ENCODE data around the gene HES4.
"Not testable (repeated sequence)": the region's sequence is repeated elsewhere in the genome, so short reads cannot be mapped to it uniquely, and the experiment has no call there.

HES4 gene

DNA sequence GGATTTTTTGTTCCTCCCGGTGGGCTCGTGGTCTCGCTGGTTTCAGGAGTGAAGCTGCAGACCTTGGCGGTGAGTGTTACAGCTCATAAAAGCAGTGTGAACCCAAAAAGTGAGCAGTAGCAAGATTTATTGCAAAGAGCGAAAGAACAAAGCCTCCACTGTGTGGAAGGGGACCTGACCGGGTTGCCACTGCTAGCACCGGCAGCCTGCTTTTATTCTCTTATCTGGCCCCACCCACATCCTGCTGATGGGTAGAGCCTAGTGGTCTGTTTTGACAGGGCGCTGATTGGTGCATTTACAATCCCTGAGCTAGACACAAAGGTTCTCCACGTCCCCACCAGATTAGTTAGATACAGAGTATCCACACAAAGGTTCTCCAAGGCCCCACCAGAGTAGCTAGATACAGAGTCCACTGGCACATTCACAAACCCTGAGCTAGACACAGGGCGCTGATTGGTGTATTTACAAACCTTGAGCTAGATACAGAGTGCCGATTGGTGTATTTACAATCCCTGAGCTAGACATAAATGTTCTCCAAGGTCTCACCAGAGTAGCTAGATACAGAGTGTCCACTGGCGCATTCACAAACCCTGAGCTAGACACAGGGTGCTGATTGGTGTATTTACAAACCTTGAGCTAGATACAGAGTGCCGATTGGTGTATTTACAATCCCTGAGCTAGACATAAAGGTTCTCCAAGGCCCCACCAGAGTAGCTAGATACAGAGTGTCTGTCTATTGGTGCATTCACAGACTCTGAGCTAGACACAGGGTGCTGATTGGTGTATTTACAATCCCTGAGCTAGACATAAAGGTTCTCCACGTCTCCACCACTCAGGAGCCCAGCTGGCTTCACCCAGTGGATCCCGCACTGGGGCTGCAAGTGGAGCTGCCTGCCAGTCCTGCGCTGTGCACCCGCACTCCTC is 17.8 kb upstream of the HES4 start:
- not testable (repeated sequence) for DNase-seq

GRCh38 chr1:1014799-1015681 is 15.1 kb upstream of the HES4 start:
- no peak for DNase-seq

DNA sequence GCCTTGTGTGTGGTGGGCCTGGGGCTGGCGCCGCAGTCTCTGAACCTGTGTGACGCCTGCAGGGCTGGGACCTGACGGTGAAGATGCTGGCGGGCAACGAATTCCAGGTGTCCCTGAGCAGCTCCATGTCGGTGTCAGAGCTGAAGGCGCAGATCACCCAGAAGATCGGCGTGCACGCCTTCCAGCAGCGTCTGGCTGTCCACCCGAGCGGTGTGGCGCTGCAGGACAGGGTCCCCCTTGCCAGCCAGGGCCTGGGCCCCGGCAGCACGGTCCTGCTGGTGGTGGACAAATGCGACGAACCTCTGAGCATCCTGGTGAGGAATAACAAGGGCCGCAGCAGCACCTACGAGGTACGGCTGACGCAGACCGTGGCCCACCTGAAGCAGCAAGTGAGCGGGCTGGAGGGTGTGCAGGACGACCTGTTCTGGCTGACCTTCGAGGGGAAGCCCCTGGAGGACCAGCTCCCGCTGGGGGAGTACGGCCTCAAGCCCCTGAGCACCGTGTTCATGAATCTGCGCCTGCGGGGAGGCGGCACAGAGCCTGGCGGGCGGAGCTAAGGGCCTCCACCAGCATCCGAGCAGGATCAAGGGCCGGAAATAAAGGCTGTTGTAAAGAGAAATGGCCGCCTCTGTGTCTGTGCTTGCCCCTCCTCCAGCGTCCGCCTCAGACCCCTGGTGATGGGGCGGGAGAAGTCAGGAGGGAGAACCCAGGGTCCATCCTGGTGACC is 14.2 kb upstream of the HES4 start:
- DNase-seq: no peak

- peak; percentile 88 for DNase-seq
Measured at GRCh38 chr1:1013105-1013921, 13.4 kb upstream of the HES4 start, which contains the start of gene ISG15. Gene ISG15 (plus strand): TSS chr1:1013497. CDS start chr1:1013574, 77 bp downstream.

GRCh38 chr1:1012736-1013104 is 12.8 kb upstream of the HES4 start:
- DNase-seq: not testable (repeated sequence)

- DNase-seq: no peak
Measured at GRCh38 chr1:1011396-1011949, 11.6 kb upstream of the HES4 start.

DNA sequence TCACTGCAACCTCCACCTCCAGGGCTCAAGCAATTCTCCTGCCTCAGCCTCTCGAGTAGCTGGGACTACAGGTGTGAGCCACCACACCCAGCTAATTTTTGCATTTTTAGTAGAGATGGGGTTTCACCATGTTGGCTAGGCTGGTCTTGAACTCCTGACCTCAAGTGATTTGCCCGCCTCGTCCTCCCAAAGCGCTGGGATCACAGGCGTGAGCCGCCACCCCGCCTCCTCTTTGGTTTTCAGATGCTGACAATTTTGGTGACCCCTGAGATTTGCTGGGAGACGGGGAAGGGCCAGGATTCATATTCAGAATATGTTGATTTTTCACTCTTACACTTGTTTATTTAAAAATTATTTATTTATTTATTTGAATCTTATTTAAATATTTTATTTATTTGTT is 10.2 kb upstream of the HES4 start:
- not testable (repeated sequence) for DNase-seq

- no peak for DNase-seq
Measured at GRCh38 chr1:1006305-1007159, 6.6 kb upstream of the HES4 start.

GRCh38 chr1:1005774-1006304 is 5.9 kb upstream of the HES4 start:
- no peak for DNase-seq

GRCh38 chr1:1004780-1005697 is 5.1 kb upstream of the HES4 start:
- DNase-seq: no peak

- DNase-seq: no peak
Measured at GRCh38 chr1:1004420-1004779, 4.5 kb upstream of the HES4 start.

GRCh38 chr1:1003618-1004419 is 3.9 kb upstream of the HES4 start:
- DNase-seq: no peak

- no peak for DNase-seq
Measured at GRCh38 chr1:1001057-1001783, 1.3 kb upstream of the HES4 start.

DNA sequence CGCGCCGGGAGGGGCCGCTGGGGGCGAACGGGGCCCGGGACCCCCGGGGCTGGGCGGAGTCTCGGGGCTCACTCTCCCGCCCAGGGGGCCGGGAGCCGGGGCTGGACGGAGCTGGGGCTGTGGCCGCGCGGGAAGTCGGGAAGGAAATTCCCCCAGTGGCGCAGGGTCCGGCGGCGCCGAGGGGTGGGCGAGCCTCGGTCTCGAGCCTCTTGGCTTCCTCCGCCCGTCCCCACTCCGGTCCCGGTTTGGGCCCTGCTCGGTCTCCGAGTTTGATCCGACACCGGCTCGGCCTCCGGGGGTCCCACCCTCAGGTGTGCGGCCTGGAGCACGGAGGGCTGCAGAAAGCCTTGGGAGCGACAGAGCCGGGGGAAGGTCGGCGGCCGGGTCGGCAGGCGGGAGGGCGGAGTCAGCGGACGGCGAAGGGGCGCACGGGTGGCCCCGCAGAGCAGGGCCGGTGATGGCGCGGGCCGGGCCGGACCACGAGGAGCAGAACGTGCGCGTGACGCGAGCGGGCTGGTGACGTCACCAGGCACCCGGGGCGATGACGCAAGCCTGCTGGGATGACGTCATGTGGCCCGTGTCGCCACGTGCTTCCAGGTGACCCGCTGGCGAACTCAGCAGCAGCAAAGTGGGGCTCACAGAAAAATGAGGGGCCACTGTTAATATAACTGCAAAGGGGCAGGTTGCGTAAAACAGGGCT is 610 bp upstream of the HES4 start:
- peak; percentile 84 for DNase-seq

DNA sequence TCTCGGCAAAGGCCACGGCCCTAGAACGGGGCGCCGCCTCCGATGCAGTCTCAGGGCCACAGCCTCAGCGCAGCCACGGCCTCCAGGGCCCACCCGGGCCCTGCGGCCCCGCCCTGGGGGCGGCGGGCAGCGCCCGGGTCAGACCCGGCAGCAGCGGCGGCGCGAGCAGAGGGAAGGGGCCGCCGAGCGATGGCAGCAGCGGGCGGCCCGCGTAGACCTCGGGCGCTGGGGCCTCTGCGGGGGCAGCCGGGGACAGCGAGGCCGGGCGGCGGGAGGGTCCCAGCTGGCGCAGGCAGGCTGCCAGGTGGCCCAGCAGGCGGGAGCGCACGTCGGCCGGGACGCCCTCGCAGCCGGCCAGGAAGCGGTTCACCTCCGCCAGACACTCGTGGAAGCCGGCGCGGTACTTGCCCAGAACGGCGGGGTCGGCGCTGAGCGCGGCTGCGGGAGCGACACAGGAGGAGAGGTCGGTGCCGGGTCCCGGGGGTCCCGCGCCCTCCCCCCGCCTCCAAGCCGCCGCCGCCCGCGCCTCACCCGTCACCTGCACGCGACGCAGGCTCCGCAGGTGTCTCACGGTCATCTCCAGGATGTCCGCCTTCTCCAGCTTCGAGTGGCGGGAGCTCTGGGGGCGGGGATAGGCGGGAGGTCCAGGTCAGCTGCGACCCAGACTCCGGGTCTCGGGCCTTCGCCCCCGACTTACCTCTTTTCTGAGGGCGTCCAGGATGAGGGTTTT is 737 bp downstream of the HES4 start:
- DNase-seq: no peak

DNA sequence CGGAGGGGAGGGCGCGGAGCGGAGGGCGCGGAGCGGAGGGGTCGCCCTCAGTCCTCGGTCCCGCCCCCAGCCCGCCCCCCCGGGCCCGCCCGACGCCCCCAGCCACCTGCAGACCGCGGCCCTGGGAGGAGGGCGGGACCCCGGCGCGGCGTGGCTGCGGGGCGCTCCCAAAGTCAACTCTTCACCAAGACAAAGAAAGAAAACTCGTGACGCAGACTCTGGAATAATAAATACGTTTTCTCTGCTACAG is 1.2 kb downstream of the HES4 start:
- no peak for DNase-seq
